ENCODE results near the gene ANKRD35. TPM values are rescaled to one million over a fixed set of nuclear protein-coding genes. Genes with fewer than 3 reads are reported as not detected.

Gene ANKRD35
- total RNA-seq, 1 experiment from 2014 or later: not detected

GRCh38 chr1:145879775-145880174 lies 5.9 kb downstream of the ANKRD35 start:
- no peaks in the 10 kb centered on the region for H4K20me1 ChIP-seq (ENCODE audit: insufficient read depth)
- RAD21 ChIA-PET (ENCODE audit: low non-redundant PET in 1 of 2, low total read pairs in 2 of 2, uncharacterized antibody in 2 of 2, unreplicated experiment in 2 of 2): no interaction called here
- H3K79me2 ChIP-seq (ENCODE audit: insufficient read depth, low read length): no peaks in the 10 kb centered on the region
- H3K4me1 ChIP-seq (ENCODE audit: control insufficient read depth in 1 of 2, insufficient read depth in 2 of 2, low read length in 2 of 2): peaks cover 0 to 14% of the 10 kb centered on the region in 2 experiments; a peak in 3 of 4 replicates
- H3K27ac ChIP-seq (ENCODE audit: low read depth, low read length): no peak overlapping the region
- H3K9ac ChIP-seq (ENCODE audit: low read length): no peak overlapping the region
- no peaks in the 10 kb centered on the region for H3K9me2 ChIP-seq (ENCODE audit: insufficient read depth)
- H3K4me2 ChIP-seq (ENCODE audit: low read length): no peak overlapping the region
- H3K9me3 ChIP-seq (ENCODE audit: control insufficient read depth in 1 of 2, insufficient read depth in 1 of 2, low read depth in 1 of 2, low read length in 2 of 2): no peaks in the 10 kb centered on the region
- POLR2A ChIA-PET: no interaction called here
- TF ChIP-seq EZH2phosphoT487 (IDR thresholded peaks at IDR 0.05; ENCODE audit: borderline replicate concordance) (no peak), REST (IDR thresholded peaks at IDR 0.05; ENCODE audit: low read depth) (no peak), CTCF (IDR thresholded peaks at IDR 0.05 in 2 of 3, conservative IDR thresholded peaks at IDR 0.05 in 1 of 3; ENCODE audit: borderline replicate concordance in 1 of 3, insufficient read depth in 1 of 3, low read depth in 2 of 3, low read length in 2 of 3) (no peak), ZFX (IDR thresholded peaks at IDR 0.05) (no peak), ZNF274 (IDR thresholded peaks at IDR 0.05; ENCODE audit: low read depth, low read length) (no peak), POLR2A (IDR thresholded peaks at IDR 0.05; ENCODE audit: borderline replicate concordance, extremely low read depth, insufficient read depth, insufficient read length) (no peak), POLR2AphosphoS5 (IDR thresholded peaks at IDR 0.05; ENCODE audit: low read depth, low read length) (no peak), SIN3A (IDR thresholded peaks at IDR 0.05; ENCODE audit: low read depth) (no peak), SP1 (IDR thresholded peaks at IDR 0.05; ENCODE audit: low read depth) (no peak), MAX (IDR thresholded peaks at IDR 0.05) (no peak), CEBPB (IDR thresholded peaks at IDR 0.05; ENCODE audit: low read depth) (no peak), EZH2 (IDR thresholded peaks at IDR 0.05) (no peak), EGR1 (IDR thresholded peaks at IDR 0.05; ENCODE audit: low read depth) (no peak), SRF (IDR thresholded peaks at IDR 0.05; ENCODE audit: low read depth) (no peak), CBX3 (IDR thresholded peaks at IDR 0.05; ENCODE audit: low read depth) (no peak), ELF1 (IDR thresholded peaks at IDR 0.05; ENCODE audit: borderline replicate concordance, low read depth) (no peak), YY1 (IDR thresholded peaks at IDR 0.05; ENCODE audit: extremely low read depth, insufficient replicate concordance, low read depth, low read length) (no peak)
- no peak overlapping the region for H3K4me3 ChIP-seq (replicated peaks in 1 of 2; ENCODE audit: low read depth in 1 of 2, low read length in 2 of 2)
- CTCF ChIA-PET: interaction anchor here (3.3 kb wide), 1 partner anchor 13 kb away, joined by 19 read pairs; no protein-coding TSS in a partner anchor
- ATAC-seq (no peak), DNase-seq (ENCODE audit: low read depth, low spot score) (no peak)
- intact Hi-C loops (cut with micrococcal nuclease): no loop called here
- H3K36me3 ChIP-seq (ENCODE audit: control insufficient read depth in 1 of 2, insufficient read depth in 2 of 2, low read length in 2 of 2): no peaks in the 10 kb centered on the region
- no peak overlapping the region for H2AFZ ChIP-seq (ENCODE audit: low read depth, low read length, poor library complexity, severe bottlenecking)
- peaks cover 4% of the 10 kb centered on the region; the same call in 1 of the 2 replicates for H3K27me3 ChIP-seq (ENCODE audit: insufficient read depth, low read length)
- no TSS peak for BruUV-seq (replicated peaks)

Data from HCT116 (cell line).